NCI-H2107 treated with DMSO at 0.1 percent for 48 hours (cell line): Measurements from ENCODE around the gene CLMP.
A peak's percentile ranks its signal among the peaks of the same experiment; 100 is the strongest.
"Not testable (repeated sequence)": the region's sequence is repeated elsewhere in the genome, so short reads cannot be mapped to it uniquely, and the experiment has no call there.

ENCODE experiments used
- DNase-seq: peaks from one replicate; lab custom pipeline; 2025; ENCODE audit not compliant: unreplicated experiment; lab: John Stamatoyannopoulos, UW

Gene CLMP

GRCh38 chr11:123169821-123170220 lies 25.2 kb downstream of the CLMP start:
- no peak for DNase-seq

GRCh38 chr11:123168955-123169484 lies 26.0 kb downstream of the CLMP start:
- peak; percentile 34 for DNase-seq

GRCh38 chr11:123168241-123168640 lies 26.8 kb downstream of the CLMP start:
- no peak for DNase-seq

- DNase-seq = no peak
These were observed 28.9 kb downstream of the CLMP start for GRCh38 chr11:123166071-123166559.

- DNase-seq = no peak
These were observed 30.2 kb downstream of the CLMP start for GRCh38 chr11:123164732-123165450.

GRCh38 chr11:123163621-123164020 lies 31.4 kb downstream of the CLMP start:
- DNase-seq = no peak

- DNase-seq = no peak
These were observed 33.5 kb downstream of the CLMP start for GRCh38 chr11:123161376-123162030.

GRCh38 chr11:123159183-123159857 lies 35.7 kb downstream of the CLMP start:
- no peak for DNase-seq

GRCh38 chr11:123158033-123159003 lies 36.7 kb downstream of the CLMP start:
- DNase-seq = no peak

- no peak for DNase-seq
These were observed 42.1 kb downstream of the CLMP start for GRCh38 chr11:123152951-123153350.

- DNase-seq = not testable (repeated sequence)
These were observed 42.7 kb downstream of the CLMP start for GRCh38 chr11:123152346-123152745.

GRCh38 chr11:123151796-123152195 lies 43.3 kb downstream of the CLMP start:
- DNase-seq = no peak

- DNase-seq = no peak
These were observed 43.7 kb downstream of the CLMP start for GRCh38 chr11:123151366-123151765.

GRCh38 chr11:123150882-123151281 lies 44.2 kb downstream of the CLMP start:
- no peak for DNase-seq

- no peak for DNase-seq
These were observed 46.1 kb downstream of the CLMP start for GRCh38 chr11:123148965-123149364.

GRCh38 chr11:123145661-123146060 lies 49.4 kb downstream of the CLMP start:
- no peak for DNase-seq

GRCh38 chr11:123145220-123145619 lies 49.8 kb downstream of the CLMP start:
- no peak for DNase-seq

- no peak for DNase-seq
These were observed 50.3 kb downstream of the CLMP start for GRCh38 chr11:123144707-123145106.

- DNase-seq = no peak
These were observed 51.1 kb downstream of the CLMP start for GRCh38 chr11:123143921-123144320.

GRCh38 chr11:123143476-123143875 lies 51.6 kb downstream of the CLMP start:
- no peak for DNase-seq

GRCh38 chr11:123139206-123139605 lies 55.8 kb downstream of the CLMP start:
- DNase-seq = no peak
